A549 (cell line): ENCODE data around the gene API5. TPM values are rescaled to one million over a fixed set of nuclear protein-coding genes. Genes with fewer than 3 reads are reported as not detected.

ENCODE experiments used
- ATAC-seq, 2 experiments: fragments of 200-7000 bp in 1 of 2; fragments of >200 bp in 1 of 2; cut with Nextera tagmentation in 1 of 2; cut with Tn5 transposase in 1 of 2; 3 replicates each; pipeline versions ENCODE4 v1.8.0 to v1.9.1; 2018 to 2020; ENCODE audit warnings: mild to moderate bottlenecking in 1 of 2, moderate library complexity in 1 of 2
- CTCF ChIA-PET: fragments of 300-600 bp; sonication (Branson Sonifier 250); formaldehyde crosslinking; extraction: SDS; loops from one replicate; lab custom pipeline; 2021; ENCODE audit warnings: antibody characterized with exemption, inconsistent platforms; lab: Yijun Ruan, JAX
- POLR2A ChIA-PET: fragments of 350-600 bp; formaldehyde crosslinking; extraction: SDS; loops from one replicate; lab custom pipeline; 2021; ENCODE audit warnings: antibody characterized with exemption, inconsistent platforms; lab: Yijun Ruan, JAX
- DNase-seq, 2 experiments: peaks; one replicate each; pipeline versions ENCODE4 v3.0.0 to v3.0.0-alpha.2; 2011 to 2016; ENCODE audit warnings: low read depth in 1 of 2, low spot score in 1 of 2
- FAIRE-seq: peaks from 2 replicates; lab custom pipeline; 2011; peaks lifted over from hg19 to GRCh38; lab: Jason Lieb, UNC
- H3K27ac ChIP-seq, 2 experiments: fragments of >200 bp; sonication (Bioruptor Twin); formaldehyde crosslinking; 3 replicates each; pipeline ENCODE4 v1.5.1; 2016 to 2017
- H3K4me1 ChIP-seq: fragments of >200 bp; sonication (Bioruptor Twin); formaldehyde crosslinking; 3 replicates; pipeline ENCODE4 v1.6.1; 2016
- H3K4me2 ChIP-seq: fragments of >200 bp; sonication (Bioruptor Twin); formaldehyde crosslinking; 3 replicates; pipeline ENCODE4 v1.6.1; 2016
- H3K4me3 ChIP-seq: fragments of >200 bp; sonication (Bioruptor Twin); formaldehyde crosslinking; 3 replicates; pipeline ENCODE4 v1.5.1; 2016
- H3K9me3 ChIP-seq: fragments of >200 bp; sonication (Bioruptor Twin); formaldehyde crosslinking; 3 replicates; pipeline ENCODE4 v1.6.1; 2016
- CBX8 ChIP-seq: fragments of 200-600 bp; sonication (generic); IDR thresholded peaks from 2 replicates; pipeline ENCODE4 v1.6.1; 2016
- CHD2 ChIP-seq: fragments of 150-350 bp; IDR thresholded peaks from 2 replicates; pipeline ENCODE4 v1.6.1; 2014; ENCODE audit warnings: low read length; ENCODE audit not compliant: partially characterized antibody
- CTCF ChIP-seq: fragments of >200 bp; sonication (Bioruptor Twin); formaldehyde crosslinking; IDR thresholded peaks from 3 replicates; pipeline ENCODE4 v1.5.1; 2016
- EHF ChIP-seq: fragments of 250-450 bp; sonication (Bioruptor Pico); IDR thresholded peaks from 2 replicates; pipeline ENCODE4 v1.5.0; 2020; ENCODE audit warnings: mild to moderate bottlenecking
- FOSB ChIP-seq: fragments of 250-450 bp; sonication (Bioruptor Pico); IDR thresholded peaks from 2 replicates; pipeline ENCODE4 v1.5.0; 2020; ENCODE audit warnings: mild to moderate bottlenecking, moderate library complexity
- GATA3 ChIP-seq: IDR thresholded peaks from 2 replicates; pipeline ENCODE4 v1.6.1; 2012; ENCODE audit warnings: borderline replicate concordance
- HDAC2 ChIP-seq: fragments of 200-600 bp; sonication (generic); IDR thresholded peaks from 2 replicates; pipeline ENCODE4 v1.6.1; 2016
- HOXB5 ChIP-seq: fragments of 250-450 bp; sonication (Bioruptor Pico); IDR thresholded peaks from 2 replicates; pipeline ENCODE4 v1.5.0; 2020; ENCODE audit warnings: mild to moderate bottlenecking, moderate library complexity
- JUN ChIP-seq, 2 experiments: fragments of >200 bp; sonication (Bioruptor Twin); formaldehyde crosslinking; IDR thresholded peaks; 2 replicates in 1 of 2; 3 replicates in 1 of 2; pipeline ENCODE4 v1.6.1; 2016 to 2017
- MAZ ChIP-seq: fragments of 150-350 bp; IDR thresholded peaks from 2 replicates; pipeline ENCODE4 v1.6.1; 2014; ENCODE audit warnings: antibody characterized with exemption, low read depth, low read length, borderline replicate concordance
- NFE2L2 ChIP-seq: fragments of 150-350 bp; conservative IDR thresholded peaks from 2 replicates; pipeline ENCODE4 v1.6.1; 2014; ENCODE audit warnings: low read length
- NPAS2 ChIP-seq: fragments of 250-450 bp; sonication (Bioruptor Pico); IDR thresholded peaks from 2 replicates; pipeline ENCODE4 v1.8.0; 2022; ENCODE audit warnings: mild to moderate bottlenecking, moderate library complexity, borderline replicate concordance
- PBX3 ChIP-seq: IDR thresholded peaks from 2 replicates; pipeline ENCODE4 v1.6.1; 2012
- RARB ChIP-seq: fragments of 250-450 bp; sonication (Bioruptor Pico); IDR thresholded peaks from 2 replicates; pipeline ENCODE4 v1.8.0; 2021; ENCODE audit warnings: mild to moderate bottlenecking, moderate library complexity
- SMC3 ChIP-seq: fragments of >200 bp; sonication (Bioruptor Twin); formaldehyde crosslinking; IDR thresholded peaks from 3 replicates; pipeline ENCODE4 v1.6.1; 2018; ENCODE audit warnings: inconsistent platforms
- SREBF2 ChIP-seq: fragments of 450-650 bp; IDR thresholded peaks from 2 replicates; pipeline ENCODE4 v1.6.1; 2014; ENCODE audit warnings: mild to moderate bottlenecking, moderate library complexity
- TP53 ChIP-seq: fragments of 250-450 bp; sonication (Bioruptor Pico); IDR thresholded peaks from 2 replicates; pipeline ENCODE4 v1.5.0; 2021; ENCODE audit warnings: mild to moderate bottlenecking, moderate library complexity
- USF2 ChIP-seq: fragments of 450-650 bp; IDR thresholded peaks from 2 replicates; pipeline ENCODE4 v1.6.1; 2014; ENCODE audit warnings: antibody characterized with exemption
- ZC3H11A ChIP-seq: fragments of 450-650 bp; IDR thresholded peaks from 2 replicates; pipeline ENCODE4 v1.6.1; 2014; ENCODE audit warnings: antibody characterized with exemption, mild to moderate bottlenecking
- WGBS: methylation state at CpG from one replicate; pipeline ENCODE4 v1.1.6; 2017; ENCODE audit errors: missing lambda C conversion rate; 5-methylcytosine and 5-hydroxymethylcytosine counted together
- polyA plus RNA-seq, 4 experiments: library from polyadenylated mRNA; depleted of rRNA in 3 of 4; stranded (reverse); fragments of >200 nt; fragmentation: RNase III in 1 of 4; extraction: RNeasy Plus Mini Kit Qiagen cat#74134 plus additional on column Dnase treatment in 1 of 4; gene quantifications; 2 replicates in 3 of 4; 3 replicates in 1 of 4; pipeline ENCODE4 v1.2.3, GENCODE V29; 2011 to 2017
- small RNA-seq, 6 experiments: library from RNA; depleted of rRNA; stranded (forward); fragments of <200 nt; gene quantifications; one replicate each; pipeline ENCODE3, GENCODE V24; 2012

The API5 gene
- polyA plus RNA-seq, 2 of the 4 experiments (the other 2 are of a cell fraction) = 87.7 to 127 TPM

- Histone ChIP-seq H3K4me3 (no peak overlapping the region), H3K9me3 (no peaks in the 10 kb centered on the region), H3K4me2 (no peak overlapping the region), H3K27ac (no peak overlapping the region), H3K4me1 (no peaks in the 10 kb centered on the region; the same call in 2 of the 3 replicates)
- FAIRE-seq (no peak), ATAC-seq (no peak), DNase-seq (no peak)
- TF ChIP-seq SREBF2 (no peak), HDAC2 (no peak), JUN (IDR thresholded peaks at IDR 0.05) (no peak), TP53 (CRISPR knock-in tag) (no peak), CHD2 (no peak), GATA3 (no peak), NPAS2 (CRISPR knock-in tag) (no peak), ZC3H11A (no peak), CTCF (no peak), NFE2L2 (no peak), CBX8 (no peak), USF2 (no peak), MAZ (no peak), SMC3 (no peak), FOSB (CRISPR knock-in tag) (no peak), HOXB5 (no peak), EHF (CRISPR knock-in tag) (no peak), RARB (CRISPR knock-in tag) (no peak), PBX3 (no peak)
- ChIA-PET CTCF (interaction anchor here (0.6 kb wide), 1 partner anchor 26 kb away, joined by 3 read pairs; no protein-coding TSS in a partner anchor), POLR2A (no interaction called here)
- WGBS = 90% methylated on average over 2 of the region's 2 CpGs
Observed at GRCh38 chr11:43393765-43394355, 82.1 kb downstream of the API5 start.

Small RNA genes lying within 50 kb of the gene (small RNA-seq; reads per million reads assigned to genes)
- 0 reads per million in 6 experiments for gene RF00019

Other genes with a start within 250 kb of the API5 start
- 87.9 and 89.4 TPM in 2 replicates for gene TTC17, start 46.9 kb downstream of the API5 start, polyA plus RNA-seq (2011; rRNA removed)
- gene TTC17, start 46.9 kb downstream of the API5 start, polyA plus RNA-seq (2017; fragmentation: RNase III; extraction: RNeasy Plus Mini Kit Qiagen cat#74134 plus additional on column Dnase treatment) = 28.9 to 33.1 TPM (median 33.0 TPM) in 3 replicates